ENCODE results near the gene SRA1.
"Not testable (repeated sequence)": the region's sequence is repeated elsewhere in the genome, so short reads cannot be mapped to it uniquely, and the experiment has no call there.

SRA1 gene

DNA sequence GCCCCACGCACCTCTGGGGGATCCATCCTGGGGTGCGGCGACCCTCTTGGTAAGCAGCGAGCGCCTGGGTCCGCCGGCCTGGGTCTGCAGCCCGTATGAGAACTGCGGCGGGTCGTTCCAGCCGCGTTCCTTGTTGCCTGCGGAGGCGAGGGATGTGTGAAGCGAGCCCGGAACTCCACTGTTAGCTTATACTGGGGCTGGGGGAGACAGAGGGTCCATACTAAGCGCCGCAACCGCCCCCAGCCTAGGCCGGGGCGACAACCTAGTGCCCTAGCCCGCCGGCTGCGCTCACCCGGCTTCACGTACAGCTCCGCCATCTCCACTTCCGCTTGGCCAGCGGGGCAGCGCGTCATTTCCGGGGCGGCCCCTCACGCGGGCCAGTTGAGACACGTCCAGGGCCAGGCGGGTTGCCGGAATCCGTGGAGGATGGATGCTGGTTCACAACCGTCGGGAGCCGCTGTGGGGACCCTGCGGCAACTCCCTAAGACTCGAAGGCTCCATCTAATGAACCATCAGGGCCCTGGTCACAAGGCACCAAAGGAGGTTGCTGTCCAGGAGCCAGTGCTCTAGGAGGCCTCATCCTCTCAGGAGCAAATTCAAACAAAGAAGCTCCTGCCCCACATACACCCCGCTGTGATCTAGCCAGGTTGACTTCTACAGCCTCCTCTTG, at the start of gene SRA1:
TSS of gene SRA1 (minus strand) at position 338 of the 670 bp plus-strand sequence. CDS start at position 317, 21 bp downstream.
- DNase-seq (ENCODE audit: low read depth), result peak; percentile 90

GRCh38 chr5:140607031-140607430, 49.8 kb upstream of the SRA1 start:
- DNase-seq (ENCODE audit: low read depth), result no peak

DNA sequence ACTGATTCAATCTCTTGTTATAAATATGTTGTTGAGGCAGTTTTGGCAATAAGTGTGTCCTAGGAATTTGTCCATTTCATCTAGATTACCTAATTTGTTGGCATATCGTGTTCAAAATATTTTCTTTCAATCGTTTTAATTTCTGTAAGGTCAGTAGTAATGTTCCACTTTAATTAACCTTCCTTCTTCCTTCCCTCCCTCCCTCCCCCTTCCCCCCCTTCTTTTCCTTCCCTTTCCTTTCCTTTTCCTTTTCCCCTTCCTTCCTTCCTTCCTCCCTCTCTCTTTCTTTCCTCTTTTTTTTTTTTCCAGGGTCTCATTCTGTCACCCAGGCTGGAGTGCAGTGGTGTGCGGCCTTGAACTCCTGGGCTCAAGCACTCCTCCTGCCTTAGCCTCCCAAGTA, 48.6 kb upstream of the SRA1 start:
- no peak for DNase-seq (ENCODE audit: low read depth)

GRCh38 chr5:140603734-140604133, 46.5 kb upstream of the SRA1 start:
- no peak for DNase-seq (ENCODE audit: low read depth)

GRCh38 chr5:140603446-140603698, 46.1 kb upstream of the SRA1 start:
- not testable (repeated sequence) for DNase-seq (ENCODE audit: low read depth)

- no peak for DNase-seq (ENCODE audit: low read depth)
Measured at GRCh38 chr5:140602147-140602546, 44.9 kb upstream of the SRA1 start.

- no peak for DNase-seq (ENCODE audit: low read depth)
Measured at GRCh38 chr5:140600096-140600495, 42.8 kb upstream of the SRA1 start.

DNA sequence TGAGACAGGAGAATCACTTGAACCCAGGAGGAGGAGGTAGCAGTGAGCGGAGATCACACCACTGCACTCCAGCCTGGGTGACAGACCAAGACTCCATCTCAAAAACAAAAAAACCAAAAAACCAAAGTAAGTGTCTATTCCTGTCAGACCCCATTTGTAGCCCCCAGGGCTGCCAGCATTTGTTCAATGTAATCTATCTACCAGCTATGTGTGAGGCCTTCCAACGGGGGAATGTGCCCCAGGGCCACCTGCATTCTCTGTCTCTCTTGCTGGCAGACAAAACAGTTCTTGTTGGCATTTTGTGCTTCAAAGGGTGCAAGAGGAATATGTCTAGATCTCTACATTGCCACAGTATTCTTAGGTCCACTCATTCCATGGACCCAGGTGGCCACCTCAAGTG, 41.6 kb upstream of the SRA1 start:
- DNase-seq (ENCODE audit: low read depth), result no peak

DNA sequence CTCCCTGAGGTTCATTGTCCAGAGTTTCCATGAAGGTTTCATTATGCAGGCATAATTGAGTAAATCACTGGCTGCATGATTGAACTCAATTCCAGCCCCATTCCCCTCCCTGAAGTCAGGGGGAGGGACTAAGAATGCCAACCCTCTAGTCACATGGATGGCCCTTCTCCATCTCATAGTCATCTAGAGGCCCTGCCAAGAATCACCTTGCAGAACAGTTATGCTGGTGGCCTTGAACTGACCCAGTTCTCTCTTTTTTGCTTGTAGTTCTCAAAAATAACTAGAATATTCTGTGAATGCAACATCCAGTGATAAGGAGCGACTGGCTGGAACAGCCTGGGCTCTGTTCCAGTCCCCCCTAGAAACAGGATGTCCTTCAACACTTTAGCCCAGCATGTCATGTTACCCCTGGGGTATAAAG, 39.1 kb upstream of the SRA1 start:
- no peak for DNase-seq (ENCODE audit: low read depth)

GRCh38 chr5:140595538-140596300, 38.4 kb upstream of the SRA1 start:
- no peak for DNase-seq (ENCODE audit: low read depth)

DNA sequence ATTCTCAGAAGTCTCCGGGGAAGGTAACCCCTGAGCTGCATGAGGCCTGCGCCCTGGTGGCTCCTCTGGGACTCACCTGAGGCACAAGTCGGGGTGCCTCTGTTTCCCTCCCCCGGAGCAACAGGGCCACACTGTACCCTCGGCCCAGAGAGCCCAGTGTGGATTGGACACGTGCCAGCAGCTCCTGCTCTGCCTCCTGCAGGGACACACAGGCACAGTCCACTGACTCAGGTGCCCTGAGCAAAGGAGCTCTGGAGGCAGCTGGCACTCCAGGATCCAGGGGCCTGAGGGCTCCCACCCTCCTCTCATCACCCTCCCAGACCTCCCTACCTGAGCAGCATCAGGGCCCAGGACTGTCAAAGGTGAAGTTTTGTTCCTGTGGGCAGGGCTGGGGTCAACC, 36.9 kb upstream of the SRA1 start:
- no peak for DNase-seq (ENCODE audit: low read depth)

DNA sequence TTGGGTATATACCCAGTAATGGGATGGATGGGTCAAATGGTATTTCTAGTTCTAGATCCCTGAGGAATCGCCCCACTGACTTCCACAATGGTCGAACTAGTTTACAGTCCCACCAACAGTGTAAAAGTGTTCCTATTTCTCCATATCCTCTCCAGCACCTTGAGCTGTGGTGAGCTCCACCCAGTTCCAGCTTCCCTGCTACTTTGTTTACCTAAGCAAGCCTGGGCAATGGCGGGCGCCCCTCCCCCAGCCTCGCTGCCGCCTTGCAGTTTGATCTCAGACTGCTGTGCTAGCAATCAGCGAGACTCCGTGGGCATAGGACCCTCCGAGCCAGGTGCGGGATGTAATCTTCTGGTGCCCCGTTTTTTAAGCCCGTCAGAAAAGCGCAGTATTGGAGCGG, 35.8 kb upstream of the SRA1 start:
- DNase-seq (ENCODE audit: low read depth), result not testable (repeated sequence)

DNA sequence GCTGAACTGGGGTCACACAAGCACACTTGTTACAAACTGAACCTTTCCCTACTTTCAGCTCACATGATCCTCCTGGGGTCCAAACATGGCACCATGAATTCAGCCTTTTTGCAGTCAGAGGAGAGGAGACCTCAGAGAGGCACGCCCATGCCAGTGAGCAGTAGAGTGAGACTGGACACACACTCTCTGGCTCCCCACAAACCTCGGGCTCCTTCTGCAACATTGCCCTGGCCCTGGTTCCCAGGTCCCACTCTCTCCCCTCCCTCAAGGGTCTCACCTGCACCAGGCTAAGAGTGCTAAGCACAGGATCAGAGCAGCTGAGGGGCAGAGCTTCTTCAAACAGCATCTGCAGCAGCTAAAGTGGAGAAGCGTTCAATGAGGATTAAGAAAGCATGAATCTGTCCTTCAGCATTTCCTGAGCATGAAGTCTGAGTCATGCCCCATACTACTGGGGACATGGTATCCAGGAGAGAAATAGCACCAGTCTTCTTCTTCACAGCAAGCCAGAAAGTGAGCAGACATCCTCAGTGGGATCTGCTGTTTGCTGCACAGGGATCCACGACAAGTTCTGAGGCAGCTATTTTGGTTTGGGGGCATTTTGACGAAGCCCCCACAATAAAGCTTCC, 34.6 kb upstream of the SRA1 start:
- peak; percentile 67 for DNase-seq (ENCODE audit: low read depth)

GRCh38 chr5:140590861-140591260, 33.6 kb upstream of the SRA1 start:
- no peak for DNase-seq (ENCODE audit: low read depth)

- peak; percentile 58 for DNase-seq (ENCODE audit: low read depth)
Measured at GRCh38 chr5:140588311-140589070, 31.2 kb upstream of the SRA1 start.

GRCh38 chr5:140587495-140587894, 30.2 kb upstream of the SRA1 start:
- no peak for DNase-seq (ENCODE audit: low read depth)

GRCh38 chr5:140579188-140579747, 22.0 kb upstream of the SRA1 start:
- not testable (repeated sequence) for DNase-seq (ENCODE audit: low read depth)

DNA sequence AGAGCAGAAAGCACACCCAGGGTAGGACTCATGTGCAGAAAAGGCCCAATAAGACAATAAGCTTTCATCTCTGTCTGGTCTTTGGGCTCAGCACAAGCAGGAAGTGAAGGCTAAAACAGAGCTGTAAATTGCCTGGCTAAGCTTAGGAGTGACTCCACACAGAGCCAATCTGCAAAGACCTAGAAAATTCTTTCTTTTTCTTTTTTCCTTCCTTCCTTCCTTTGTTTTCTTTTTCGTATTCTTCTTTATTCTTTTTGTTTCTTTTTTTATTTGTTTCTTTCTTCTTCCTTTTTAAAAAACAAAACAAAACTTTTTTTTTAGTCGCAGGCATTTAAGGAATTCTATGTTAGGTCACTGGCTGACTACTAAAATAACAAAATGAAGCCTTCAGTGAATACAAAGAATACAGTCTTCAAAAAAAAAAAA, 19.5 kb upstream of the SRA1 start:
- peak; percentile 48 for DNase-seq (ENCODE audit: low read depth)

- DNase-seq (ENCODE audit: low read depth), result peak; percentile 51
Measured at GRCh38 chr5:140575309-140575708, 18.0 kb upstream of the SRA1 start.

GRCh38 chr5:140574165-140574564, 16.9 kb upstream of the SRA1 start:
- DNase-seq (ENCODE audit: low read depth), result peak; percentile 29

- no peak for DNase-seq (ENCODE audit: low read depth)
Measured at GRCh38 chr5:140573683-140574082, 16.4 kb upstream of the SRA1 start.

GRCh38 chr5:140571105-140571504, 13.8 kb upstream of the SRA1 start:
- no peak for DNase-seq (ENCODE audit: low read depth)
